RKO (cell line): ENCODE results near the gene UGT1A4.

Experiments used
- DNase-seq: peaks from one replicate; pipeline ENCODE4 v3.0.0-alpha.2; 2016; ENCODE audit warnings: low spot score

Gene UGT1A4

DNA sequence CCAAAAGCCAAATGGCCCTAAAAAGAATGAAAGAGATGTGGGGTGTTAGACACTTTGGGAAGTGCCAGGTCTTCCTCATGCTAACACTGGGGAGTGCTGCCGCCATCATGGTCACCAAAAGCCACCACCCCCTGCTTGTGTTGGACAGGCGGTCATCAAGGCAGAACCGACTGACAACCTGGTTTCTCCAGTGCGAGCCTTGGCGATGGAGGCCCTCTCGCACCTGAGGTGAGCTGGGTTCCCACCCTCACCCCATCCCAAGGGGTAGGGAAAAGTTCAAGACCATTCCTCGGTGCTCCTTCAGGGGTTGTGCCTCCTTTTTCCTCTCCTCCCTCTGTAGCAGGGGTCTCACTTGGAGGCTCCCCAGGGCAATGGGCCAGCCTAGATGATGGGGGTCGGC is 93.2 kb downstream of the UGT1A4 start:
- no peak for DNase-seq

- no peak for DNase-seq
Observed at GRCh38 chr2:233813236-233814055, 94.9 kb downstream of the UGT1A4 start.

- DNase-seq: no peak
Observed at GRCh38 chr2:233814056-233814835, 95.7 kb downstream of the UGT1A4 start.

DNA sequence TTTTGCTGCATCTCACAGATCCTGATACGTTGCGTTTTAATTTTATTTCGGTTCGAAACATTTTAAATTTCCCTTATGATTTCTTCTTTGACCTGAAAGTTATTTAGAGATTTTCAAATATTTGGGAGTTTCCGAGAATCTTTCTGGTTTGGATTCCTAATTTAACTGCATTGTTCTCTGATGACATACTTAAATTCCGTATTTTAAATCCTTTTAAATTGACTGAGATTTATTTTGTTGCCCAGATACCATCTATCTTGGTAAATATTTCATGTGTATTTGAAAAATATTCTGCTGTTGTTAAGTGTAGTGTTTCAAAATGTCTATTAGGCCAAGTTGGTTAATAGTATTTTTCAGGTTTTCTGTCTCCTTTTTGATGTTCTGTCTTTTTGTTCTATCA is 97.3 kb downstream of the UGT1A4 start:
- DNase-seq: no peak

- DNase-seq: no peak
Observed at GRCh38 chr2:233816334-233816733, 97.8 kb downstream of the UGT1A4 start.

DNA sequence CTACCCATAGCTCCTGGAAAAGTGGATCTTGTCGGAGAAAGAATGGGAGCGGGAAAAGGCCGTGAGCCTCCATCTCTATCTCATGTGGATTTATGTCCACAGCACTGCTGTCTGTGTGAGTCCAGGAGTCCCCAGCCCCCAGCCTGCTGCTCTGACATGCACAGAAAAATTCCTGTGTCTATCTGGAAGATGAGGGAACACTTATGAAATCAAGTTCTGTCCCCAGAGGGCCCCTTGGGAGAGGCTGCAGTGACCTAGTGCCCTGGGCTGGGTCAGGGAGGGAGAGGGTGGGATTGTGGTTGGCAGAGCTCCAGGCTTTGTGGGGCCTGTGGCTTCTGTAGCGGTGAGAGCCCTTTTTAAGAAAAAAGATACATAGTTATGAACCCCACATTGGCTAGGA is 98.2 kb downstream of the UGT1A4 start:
- DNase-seq: no peak

DNA sequence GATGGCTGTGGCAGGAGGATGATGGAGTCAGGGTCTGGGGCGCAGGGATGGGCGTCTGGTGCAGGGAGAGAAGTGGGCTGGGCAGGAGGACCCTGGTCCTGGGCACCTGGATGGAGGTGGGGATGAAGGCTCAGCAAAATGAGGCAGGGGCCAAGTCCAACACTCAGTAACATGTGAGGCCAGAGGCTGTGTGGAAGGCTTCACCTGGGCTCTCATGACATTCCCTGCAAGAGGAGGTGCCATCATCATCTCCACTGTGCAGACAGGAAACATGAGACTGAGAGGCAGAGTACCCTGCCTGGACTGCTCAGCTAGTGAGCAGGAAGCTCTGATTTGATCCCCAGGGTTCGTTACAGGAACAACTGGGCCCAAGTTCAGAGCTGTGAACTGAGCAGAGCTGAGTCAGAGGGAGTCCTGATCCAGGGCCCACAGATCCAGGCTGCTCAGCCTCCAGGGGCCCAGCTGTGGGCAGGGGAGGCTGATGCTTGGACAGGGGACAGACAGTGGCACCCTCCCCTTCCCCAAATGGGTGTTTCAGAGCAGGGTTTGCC is 98.9 kb downstream of the UGT1A4 start:
- no peak for DNase-seq

- DNase-seq: no peak
Observed at GRCh38 chr2:233817995-233818638, 99.6 kb downstream of the UGT1A4 start.

- DNase-seq: no peak
Observed at GRCh38 chr2:233818639-233819621, 100.4 kb downstream of the UGT1A4 start.

DNA sequence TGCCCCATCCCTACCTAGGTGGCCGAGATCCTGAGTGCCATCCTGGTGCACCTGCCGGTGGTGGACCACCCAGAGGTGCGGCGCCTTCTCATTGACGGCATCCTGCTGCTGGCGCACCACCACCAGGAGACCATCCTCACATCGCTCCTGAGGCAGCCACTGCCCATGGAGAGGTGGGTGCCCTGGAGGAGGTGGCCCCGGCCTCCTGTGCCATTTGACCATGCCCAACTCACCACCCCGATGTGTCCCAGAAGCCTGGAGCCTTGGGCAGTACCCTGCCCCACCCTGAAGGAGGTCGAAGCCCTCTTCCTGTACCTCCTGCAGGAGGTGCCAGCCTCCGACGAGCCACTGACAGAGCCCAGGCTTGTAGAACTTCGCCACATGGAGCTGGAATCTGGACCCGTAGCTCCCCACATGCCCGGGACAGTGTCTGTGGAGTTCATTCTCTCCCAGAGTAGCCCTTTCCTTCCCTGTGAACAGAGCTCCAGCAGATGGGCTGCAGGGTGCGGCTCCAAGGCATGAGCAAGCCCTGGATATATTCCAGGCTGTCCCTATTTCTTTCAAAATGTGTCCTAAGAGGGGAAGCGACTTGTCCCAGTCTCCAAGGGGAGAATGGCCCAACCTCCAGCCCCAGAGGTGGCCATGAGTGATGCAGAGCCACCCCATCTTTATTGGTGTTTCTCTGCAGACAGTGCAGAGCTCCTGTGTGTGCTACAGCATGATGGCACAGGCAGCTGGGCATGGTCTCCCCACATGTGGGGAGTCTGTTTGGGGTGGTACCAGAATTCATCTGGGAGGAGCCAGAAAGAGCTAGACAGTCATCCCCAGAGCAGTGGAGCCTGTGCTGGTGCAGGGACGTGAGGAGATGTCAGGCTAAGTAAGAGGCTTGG is 101.6 kb downstream of the UGT1A4 start:
- DNase-seq: no peak

DNA sequence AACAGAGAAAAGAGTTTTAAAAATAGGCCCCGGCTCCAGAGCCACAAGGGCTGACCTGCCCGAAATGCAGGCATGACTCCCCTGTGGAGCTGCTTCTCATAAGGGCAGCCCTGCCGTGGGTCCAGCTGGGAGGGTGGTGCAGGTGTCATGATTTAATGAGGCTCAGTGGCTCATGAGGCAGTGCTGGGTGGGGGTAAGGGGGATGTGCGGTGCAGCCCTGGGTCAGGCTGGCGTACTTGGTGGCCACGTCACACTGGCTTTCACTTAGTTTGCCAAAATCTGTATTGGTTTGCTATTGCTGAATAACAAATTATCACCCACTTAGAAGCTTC is 102.2 kb downstream of the UGT1A4 start:
- no peak for DNase-seq

- no peak for DNase-seq
Observed at GRCh38 chr2:233821196-233821595, 102.7 kb downstream of the UGT1A4 start.

- DNase-seq: no peak
Observed at GRCh38 chr2:233821709-233822100, 103.2 kb downstream of the UGT1A4 start.

DNA sequence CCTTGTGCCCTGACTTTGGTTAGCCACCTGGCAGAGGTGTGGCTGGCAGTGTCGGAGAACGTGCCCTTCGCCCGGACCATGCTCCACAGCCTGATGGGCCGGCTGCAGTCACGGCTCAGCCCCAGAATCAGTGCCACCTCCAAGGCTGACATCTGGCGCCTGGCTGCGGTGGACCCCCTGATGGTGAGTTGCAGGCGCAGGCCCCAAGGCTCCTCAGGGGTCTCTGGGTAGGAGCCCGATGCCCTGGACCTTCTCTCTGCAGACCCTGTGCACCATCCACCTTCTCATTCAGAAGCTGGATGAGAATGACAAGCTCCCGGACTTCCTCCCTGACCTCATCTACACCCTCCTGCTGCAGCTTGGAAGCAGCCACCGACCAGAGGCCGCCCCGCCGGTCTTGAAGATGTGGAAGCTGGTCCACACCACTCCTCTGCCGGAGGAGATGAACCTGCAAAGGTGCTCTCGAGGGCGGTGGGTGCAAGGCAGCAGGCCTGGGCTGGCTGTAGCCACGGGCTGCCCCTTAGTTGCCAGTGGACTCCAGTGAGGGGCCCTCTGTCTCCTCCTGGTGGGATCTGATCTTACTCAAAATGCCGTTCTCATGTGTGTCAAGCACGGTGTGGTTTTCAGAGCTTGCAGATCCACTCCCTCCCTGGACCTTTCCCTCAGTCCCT is 103.7 kb downstream of the UGT1A4 start:
- DNase-seq: no peak
